Gastrocnemius medialis (tissue), 4 donors: Measurements from ENCODE around the gene SCN3A.

Experiments used
- POLR2A ChIP-seq, 2 donors: fragments of 450-650 bp; IDR thresholded peaks; one replicate each; pipeline ENCODE4 v1.6.1; 2017; ENCODE audit warnings: antibody characterized with exemption in 2 of 2, mild to moderate bottlenecking in 2 of 2, moderate library complexity in 2 of 2
- TF ChIP-seq, protein P1 (sequence below), 5 experiments: fragments of 450-650 bp in 3 of 5; fragments of 200-600 bp in 2 of 5; sonication (generic) in 2 of 5; IDR thresholded peaks in 4 of 5; conservative IDR thresholded peaks in 1 of 5; 1 replicate in 4 of 5; 2 replicates in 1 of 5; pipeline ENCODE4 v1.5.1; 2016 to 2019; ENCODE audit warnings: antibody characterized with exemption in 5 of 5, mild to moderate bottlenecking in 3 of 5, moderate library complexity in 3 of 5

DNA sequence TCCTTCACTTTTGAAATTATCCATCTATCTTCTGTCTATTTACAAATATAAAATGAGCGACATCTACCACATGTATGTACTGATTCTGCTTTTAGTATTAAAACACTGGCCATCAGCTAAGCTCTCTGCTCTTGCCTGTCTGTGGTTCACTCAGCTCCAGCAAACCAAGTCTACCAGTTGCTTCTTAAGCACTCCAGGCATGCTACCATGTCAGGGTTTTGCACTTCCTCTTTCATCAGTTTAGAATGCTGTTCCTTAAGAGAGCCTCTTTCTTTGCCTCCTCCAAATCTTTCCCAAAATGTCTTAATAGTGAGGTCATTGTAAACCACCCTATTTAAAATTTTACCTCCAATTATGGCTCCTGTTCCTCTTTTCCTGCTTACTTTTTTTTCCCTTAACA, 59.5 kb downstream of the SCN3A start:
- no peak for TF ChIP-seq POLR2A (IDR thresholded peaks at IDR 0.05)
- TF ChIP-seq, protein P1, sequence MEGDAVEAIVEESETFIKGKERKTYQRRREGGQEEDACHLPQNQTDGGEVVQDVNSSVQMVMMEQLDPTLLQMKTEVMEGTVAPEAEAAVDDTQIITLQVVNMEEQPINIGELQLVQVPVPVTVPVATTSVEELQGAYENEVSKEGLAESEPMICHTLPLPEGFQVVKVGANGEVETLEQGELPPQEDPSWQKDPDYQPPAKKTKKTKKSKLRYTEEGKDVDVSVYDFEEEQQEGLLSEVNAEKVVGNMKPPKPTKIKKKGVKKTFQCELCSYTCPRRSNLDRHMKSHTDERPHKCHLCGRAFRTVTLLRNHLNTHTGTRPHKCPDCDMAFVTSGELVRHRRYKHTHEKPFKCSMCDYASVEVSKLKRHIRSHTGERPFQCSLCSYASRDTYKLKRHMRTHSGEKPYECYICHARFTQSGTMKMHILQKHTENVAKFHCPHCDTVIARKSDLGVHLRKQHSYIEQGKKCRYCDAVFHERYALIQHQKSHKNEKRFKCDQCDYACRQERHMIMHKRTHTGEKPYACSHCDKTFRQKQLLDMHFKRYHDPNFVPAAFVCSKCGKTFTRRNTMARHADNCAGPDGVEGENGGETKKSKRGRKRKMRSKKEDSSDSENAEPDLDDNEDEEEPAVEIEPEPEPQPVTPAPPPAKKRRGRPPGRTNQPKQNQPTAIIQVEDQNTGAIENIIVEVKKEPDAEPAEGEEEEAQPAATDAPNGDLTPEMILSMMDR (IDR thresholded peaks at IDR 0.05 in 4 of 5, conservative IDR thresholded peaks at IDR 0.05 in 1 of 5), result no peak
